Thoracic aorta (tissue), 2 donors: Measurements from ENCODE around the gene PROX2. TPM values are rescaled to one million over a fixed set of nuclear protein-coding genes. Genes with fewer than 3 reads are reported as not detected.

ENCODE experiments used
- ATAC-seq: fragments of 150-250 bp; one replicate; pipeline ENCODE4 v1.8.0; 2017; ENCODE audit warnings: low read depth; ENCODE audit not compliant: insufficient number of reproducible peaks, low FRiP score
- DNase-seq: peaks from one replicate; pipeline ENCODE4 v3.0.0-alpha.2; 2020; ENCODE audit warnings: low spot score
- H3K27ac ChIP-seq, 2 donors: fragments of 200-600 bp; sonication (generic); 1 replicate in 1 of 2; 2 replicates in 1 of 2; pipeline ENCODE4 v1.5.1; 2016; ENCODE audit warnings: mild to moderate bottlenecking in 2 of 2, moderate library complexity in 2 of 2
- H3K27me3 ChIP-seq: fragments of 200-600 bp; sonication (generic); replicated peaks from 2 replicates; pipeline ENCODE4 v1.6.0; 2016; ENCODE audit warnings: mild to moderate bottlenecking; ENCODE audit not compliant: insufficient read depth
- H3K36me3 ChIP-seq: fragments of 200-600 bp; sonication (generic); one replicate; pipeline ENCODE4 v1.5.1; 2016
- H3K4me1 ChIP-seq, 2 donors: fragments of 200-600 bp; sonication (generic); 1 replicate in 1 of 2; 2 replicates in 1 of 2; pipeline versions ENCODE4 v1.5.1 to v1.6.0; 2016; ENCODE audit warnings: low read depth in 2 of 2, mild to moderate bottlenecking in 1 of 2; ENCODE audit not compliant: control insufficient read depth in 1 of 2
- H3K4me3 ChIP-seq: fragments of 200-600 bp; sonication (generic); 2 replicates; pipeline ENCODE4 v1.5.1; 2016; ENCODE audit warnings: mild to moderate bottlenecking
- H3K9me3 ChIP-seq: fragments of 200-600 bp; sonication (generic); 2 replicates; pipeline ENCODE4 v1.5.1; 2016
- CTCF ChIP-seq: fragments of 200-600 bp; sonication (generic); IDR thresholded peaks from one replicate; pipeline ENCODE4 v1.5.1; 2019; ENCODE audit warnings: antibody characterized with exemption
- total RNA-seq, 2 donors: library from RNA; depleted of rRNA; stranded (reverse); fragments of >200 nt; gene quantifications; one replicate each; pipeline versions ENCODE4 v1.1.0 to v1.2.3, GENCODE V29; 2016

Gene PROX2
- total RNA-seq, 2 donors from 2014 or later: not detected

- peak within 1 kb of the TSS; percentile 86 to 93 for H3K27ac ChIP-seq
- H3K9me3 ChIP-seq: no peaks in the 10 kb centered on the region
- TF ChIP-seq CTCF: peak; percentile 8
- peak within 1 kb of the TSS; percentile 90 for H3K4me3 ChIP-seq
- H3K27me3 ChIP-seq: no peaks in the 10 kb centered on the region
- H3K36me3 ChIP-seq: no peaks in the 10 kb centered on the region
- ATAC-seq: peak; percentile 78
- peaks cover 31 to 39% of the 10 kb centered on the region in 2 donors for H3K4me1 ChIP-seq
- peak; percentile 46 for DNase-seq
Observed at GRCh38 chr14:74881431-74882102, 5.6 kb upstream of the PROX2 start, which contains the start of gene DLST. Gene DLST (plus strand): TSS chr14:74881916. CDS start chr14:74881954, 38 bp downstream.

GRCh38 chr14:74879427-74880182 is 3.7 kb upstream of the PROX2 start:
- Histone ChIP-seq H3K4me1 (peaks cover 21% of the 10 kb centered on the region in 2 donors), H3K27ac (no peak overlapping the region), H3K4me3 (no peak overlapping the region), H3K27me3 (no peaks in the 10 kb centered on the region), H3K36me3 (no peaks in the 10 kb centered on the region), H3K9me3 (no peaks in the 10 kb centered on the region)
- TF ChIP-seq CTCF: no peak
- no peak for ATAC-seq
- DNase-seq: no peak

DNA sequence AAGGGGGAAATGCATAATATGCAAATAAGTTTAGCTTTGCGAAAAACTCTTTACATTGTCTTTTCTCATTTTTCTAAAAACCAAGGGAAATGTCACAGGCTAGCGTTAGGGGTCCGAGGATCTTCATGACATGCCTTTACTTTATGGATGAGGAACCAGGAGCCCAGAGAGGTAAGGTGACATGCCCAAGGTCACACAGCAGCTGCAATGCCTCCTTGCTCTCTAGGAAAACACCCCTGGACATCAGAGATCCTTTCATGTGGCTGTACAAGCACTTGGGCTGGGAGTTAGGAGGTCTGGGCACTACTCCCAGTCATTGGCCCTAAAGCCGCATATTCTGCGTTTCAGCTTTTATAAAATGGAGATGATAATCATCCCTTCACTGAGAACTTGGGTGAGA is 741 bp downstream of the PROX2 start:
- Histone ChIP-seq H3K4me3 (no peak overlapping the region), H3K4me1 (no peaks in the 10 kb centered on the region), H3K27ac (no peak overlapping the region), H3K27me3 (no peaks in the 10 kb centered on the region), H3K36me3 (no peaks in the 10 kb centered on the region), H3K9me3 (no peaks in the 10 kb centered on the region)
- ATAC-seq (no peak), DNase-seq (no peak)
- TF ChIP-seq CTCF: no peak

- DNase-seq (no peak), ATAC-seq (no peak)
- Histone ChIP-seq H3K27ac (no peak overlapping the region), H3K36me3 (no peaks in the 10 kb centered on the region), H3K4me3 (no peak overlapping the region), H3K4me1 (peaks cover 0 to 12% of the 10 kb centered on the region in 2 donors), H3K27me3 (no peaks in the 10 kb centered on the region), H3K9me3 (no peaks in the 10 kb centered on the region)
- no peak for TF ChIP-seq CTCF
Observed at GRCh38 chr14:74871819-74872218, 4.1 kb downstream of the PROX2 start.

GRCh38 chr14:74868739-74869138 is 7.2 kb downstream of the PROX2 start:
- no peaks in the 10 kb centered on the region for H3K9me3 ChIP-seq
- no peaks in the 10 kb centered on the region for H3K27me3 ChIP-seq
- H3K4me1 ChIP-seq: peaks cover 0 to 12% of the 10 kb centered on the region in 2 donors
- no peak overlapping the region for H3K4me3 ChIP-seq
- no peak for TF ChIP-seq CTCF
- H3K27ac ChIP-seq: no peak overlapping the region
- ATAC-seq (no peak), DNase-seq (no peak)
- no peaks in the 10 kb centered on the region for H3K36me3 ChIP-seq
